ENCODE measurements around the gene LSAMP. TPM values are rescaled to one million over a fixed set of nuclear protein-coding genes. Genes with fewer than 3 reads are reported as not detected.
A peak's percentile ranks its signal among the peaks of the same experiment; 100 is the strongest.

LSAMP gene
- total and polyA plus RNA-seq, 2 of the 13 experiments (the other 11 are each of a cell fraction or from before 2014, with no cell fraction given), result not detected

DNA sequence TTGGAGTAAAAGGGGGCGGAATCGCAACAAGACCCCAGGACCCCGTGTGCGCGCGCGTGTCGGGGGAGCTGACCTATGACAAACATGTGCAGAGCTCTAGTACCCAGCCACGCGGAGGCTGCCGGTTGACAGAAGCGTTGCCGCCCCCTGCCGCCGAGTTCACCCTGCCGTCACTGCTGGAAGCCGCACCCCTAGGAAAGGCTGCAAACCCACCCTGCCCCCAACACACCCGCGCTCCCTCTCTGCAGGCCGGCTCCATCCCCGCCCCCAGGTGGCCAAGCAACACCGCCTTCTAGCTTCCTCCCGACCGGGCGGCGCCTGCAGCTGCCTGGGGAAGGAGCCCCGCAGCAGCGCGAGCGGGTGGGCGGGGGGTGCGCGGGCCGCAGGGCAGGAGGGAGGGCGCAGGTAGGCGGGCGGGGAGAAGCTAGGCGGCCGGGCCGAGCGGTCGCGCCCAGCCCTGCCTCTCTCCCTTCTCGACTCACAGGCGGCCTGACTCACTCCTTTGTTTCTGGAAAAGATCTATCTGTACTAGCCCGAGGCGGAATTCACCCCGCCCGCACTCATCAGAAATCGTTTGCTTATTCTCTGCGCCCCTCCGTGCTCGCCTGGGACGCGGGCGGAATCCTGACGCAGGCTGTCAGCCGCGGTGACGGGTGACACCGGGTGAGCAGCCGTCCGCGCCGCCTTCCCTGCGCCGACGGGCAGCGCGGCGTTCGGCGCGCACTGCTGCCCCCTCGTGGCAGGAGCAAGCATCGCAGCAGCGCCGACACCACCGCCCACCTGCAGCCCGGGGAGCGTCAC, 661.1 kb downstream of the LSAMP start (continued):
- TF ChIP-seq, protein P1, sequence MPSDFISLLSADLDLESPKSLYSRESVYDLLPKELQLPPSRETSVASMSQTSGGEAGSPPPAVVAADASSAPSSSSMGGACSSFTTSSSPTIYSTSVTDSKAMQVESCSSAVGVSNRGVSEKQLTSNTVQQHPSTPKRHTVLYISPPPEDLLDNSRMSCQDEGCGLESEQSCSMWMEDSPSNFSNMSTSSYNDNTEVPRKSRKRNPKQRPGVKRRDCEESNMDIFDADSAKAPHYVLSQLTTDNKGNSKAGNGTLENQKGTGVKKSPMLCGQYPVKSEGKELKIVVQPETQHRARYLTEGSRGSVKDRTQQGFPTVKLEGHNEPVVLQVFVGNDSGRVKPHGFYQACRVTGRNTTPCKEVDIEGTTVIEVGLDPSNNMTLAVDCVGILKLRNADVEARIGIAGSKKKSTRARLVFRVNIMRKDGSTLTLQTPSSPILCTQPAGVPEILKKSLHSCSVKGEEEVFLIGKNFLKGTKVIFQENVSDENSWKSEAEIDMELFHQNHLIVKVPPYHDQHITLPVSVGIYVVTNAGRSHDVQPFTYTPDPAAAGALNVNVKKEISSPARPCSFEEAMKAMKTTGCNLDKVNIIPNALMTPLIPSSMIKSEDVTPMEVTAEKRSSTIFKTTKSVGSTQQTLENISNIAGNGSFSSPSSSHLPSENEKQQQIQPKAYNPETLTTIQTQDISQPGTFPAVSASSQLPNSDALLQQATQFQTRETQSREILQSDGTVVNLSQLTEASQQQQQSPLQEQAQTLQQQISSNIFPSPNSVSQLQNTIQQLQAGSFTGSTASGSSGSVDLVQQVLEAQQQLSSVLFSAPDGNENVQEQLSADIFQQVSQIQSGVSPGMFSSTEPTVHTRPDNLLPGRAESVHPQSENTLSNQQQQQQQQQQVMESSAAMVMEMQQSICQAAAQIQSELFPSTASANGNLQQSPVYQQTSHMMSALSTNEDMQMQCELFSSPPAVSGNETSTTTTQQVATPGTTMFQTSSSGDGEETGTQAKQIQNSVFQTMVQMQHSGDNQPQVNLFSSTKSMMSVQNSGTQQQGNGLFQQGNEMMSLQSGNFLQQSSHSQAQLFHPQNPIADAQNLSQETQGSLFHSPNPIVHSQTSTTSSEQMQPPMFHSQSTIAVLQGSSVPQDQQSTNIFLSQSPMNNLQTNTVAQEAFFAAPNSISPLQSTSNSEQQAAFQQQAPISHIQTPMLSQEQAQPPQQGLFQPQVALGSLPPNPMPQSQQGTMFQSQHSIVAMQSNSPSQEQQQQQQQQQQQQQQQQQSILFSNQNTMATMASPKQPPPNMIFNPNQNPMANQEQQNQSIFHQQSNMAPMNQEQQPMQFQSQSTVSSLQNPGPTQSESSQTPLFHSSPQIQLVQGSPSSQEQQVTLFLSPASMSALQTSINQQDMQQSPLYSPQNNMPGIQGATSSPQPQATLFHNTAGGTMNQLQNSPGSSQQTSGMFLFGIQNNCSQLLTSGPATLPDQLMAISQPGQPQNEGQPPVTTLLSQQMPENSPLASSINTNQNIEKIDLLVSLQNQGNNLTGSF (CRISPR knock-in tag; IDR thresholded peaks at IDR 0.05), result no peak
- TF ChIP-seq SP140L (CRISPR knock-in tag; IDR thresholded peaks at IDR 0.05; ENCODE audit: borderline replicate concordance) (no peak), NFE2L1 (CRISPR knock-in tag; IDR thresholded peaks at IDR 0.05; ENCODE audit: borderline replicate concordance) (no peak), MEIS2 (CRISPR knock-in tag; IDR thresholded peaks at IDR 0.05) (peak; percentile 77; the same call in 1 of the 2 replicates), CREB1 (IDR thresholded peaks at IDR 0.05) (peak; percentile 70), CREB1 (CRISPR knock-in tag; IDR thresholded peaks at IDR 0.05) (no peak), PITX1 (CRISPR knock-in tag; IDR thresholded peaks at IDR 0.05) (no peak), ZNF207 (IDR thresholded peaks at IDR 0.05; ENCODE audit: borderline replicate concordance) (no peak), PTBP1 (IDR thresholded peaks at IDR 0.05; ENCODE audit: low read depth, low read length, poor library complexity, severe bottlenecking) (peak; percentile 30), ZSCAN30 (CRISPR knock-in tag; IDR thresholded peaks at IDR 0.05) (no peak), PHF8 (CRISPR knock-in tag; IDR thresholded peaks at IDR 0.05) (peak; percentile 40), CHD4 (IDR thresholded peaks at IDR 0.05; ENCODE audit: borderline replicate concordance, low read length) (no peak), CCDC6 (CRISPR knock-in tag; IDR thresholded peaks at IDR 0.05) (peak; percentile 67; the same call in 1 of the 2 replicates), ZNF33A (CRISPR knock-in tag; IDR thresholded peaks at IDR 0.05; ENCODE audit: borderline replicate concordance) (no peak)
- TF ChIP-seq, protein P2, sequence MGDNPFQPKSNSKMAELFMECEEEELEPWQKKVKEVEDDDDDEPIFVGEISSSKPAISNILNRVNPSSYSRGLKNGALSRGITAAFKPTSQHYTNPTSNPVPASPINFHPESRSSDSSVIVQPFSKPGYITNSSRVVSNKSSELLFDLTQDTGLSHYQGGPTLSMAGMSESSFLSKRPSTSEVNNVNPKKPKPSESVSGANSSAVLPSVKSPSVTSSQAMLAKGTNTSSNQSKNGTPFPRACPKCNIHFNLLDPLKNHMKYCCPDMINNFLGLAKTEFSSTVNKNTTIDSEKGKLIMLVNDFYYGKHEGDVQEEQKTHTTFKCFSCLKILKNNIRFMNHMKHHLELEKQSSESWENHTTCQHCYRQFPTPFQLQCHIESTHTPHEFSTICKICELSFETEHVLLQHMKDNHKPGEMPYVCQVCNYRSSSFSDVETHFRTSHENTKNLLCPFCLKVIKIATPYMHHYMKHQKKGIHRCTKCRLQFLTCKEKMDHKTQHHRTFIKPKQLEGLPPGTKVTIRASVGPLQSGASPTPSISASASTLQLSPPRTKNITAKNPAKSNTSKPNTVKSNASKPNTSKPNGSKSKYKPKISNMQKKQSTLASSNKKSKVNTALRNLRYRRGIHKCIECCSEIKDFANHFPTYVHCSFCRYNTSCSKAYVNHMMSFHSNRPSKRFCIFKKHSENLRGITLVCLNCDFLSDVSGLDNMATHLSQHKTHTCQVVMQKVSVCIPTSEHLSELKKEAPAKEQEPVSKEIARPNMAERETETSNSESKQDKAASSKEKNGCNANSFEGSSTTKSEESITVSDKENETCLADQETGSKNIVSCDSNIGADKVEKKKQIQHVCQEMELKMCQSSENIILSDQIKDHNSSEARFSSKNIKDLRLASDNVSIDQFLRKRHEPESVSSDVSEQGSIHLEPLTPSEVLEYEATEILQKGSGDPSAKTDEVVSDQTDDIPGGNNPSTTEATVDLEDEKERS (CRISPR knock-in tag; IDR thresholded peaks at IDR 0.05), result no peak
- TF ChIP-seq, protein P3, sequence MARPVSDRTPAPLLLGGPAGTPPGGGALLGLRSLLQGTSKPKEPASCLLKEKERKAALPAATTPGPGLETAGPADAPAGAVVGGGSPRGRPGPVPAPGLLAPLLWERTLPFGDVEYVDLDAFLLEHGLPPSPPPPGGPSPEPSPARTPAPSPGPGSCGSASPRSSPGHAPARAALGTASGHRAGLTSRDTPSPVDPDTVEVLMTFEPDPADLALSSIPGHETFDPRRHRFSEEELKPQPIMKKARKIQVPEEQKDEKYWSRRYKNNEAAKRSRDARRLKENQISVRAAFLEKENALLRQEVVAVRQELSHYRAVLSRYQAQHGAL (CRISPR knock-in tag; IDR thresholded peaks at IDR 0.05; ENCODE audit: not compliant biosample characterization), result no peak
- TF ChIP-seq, protein P4, sequence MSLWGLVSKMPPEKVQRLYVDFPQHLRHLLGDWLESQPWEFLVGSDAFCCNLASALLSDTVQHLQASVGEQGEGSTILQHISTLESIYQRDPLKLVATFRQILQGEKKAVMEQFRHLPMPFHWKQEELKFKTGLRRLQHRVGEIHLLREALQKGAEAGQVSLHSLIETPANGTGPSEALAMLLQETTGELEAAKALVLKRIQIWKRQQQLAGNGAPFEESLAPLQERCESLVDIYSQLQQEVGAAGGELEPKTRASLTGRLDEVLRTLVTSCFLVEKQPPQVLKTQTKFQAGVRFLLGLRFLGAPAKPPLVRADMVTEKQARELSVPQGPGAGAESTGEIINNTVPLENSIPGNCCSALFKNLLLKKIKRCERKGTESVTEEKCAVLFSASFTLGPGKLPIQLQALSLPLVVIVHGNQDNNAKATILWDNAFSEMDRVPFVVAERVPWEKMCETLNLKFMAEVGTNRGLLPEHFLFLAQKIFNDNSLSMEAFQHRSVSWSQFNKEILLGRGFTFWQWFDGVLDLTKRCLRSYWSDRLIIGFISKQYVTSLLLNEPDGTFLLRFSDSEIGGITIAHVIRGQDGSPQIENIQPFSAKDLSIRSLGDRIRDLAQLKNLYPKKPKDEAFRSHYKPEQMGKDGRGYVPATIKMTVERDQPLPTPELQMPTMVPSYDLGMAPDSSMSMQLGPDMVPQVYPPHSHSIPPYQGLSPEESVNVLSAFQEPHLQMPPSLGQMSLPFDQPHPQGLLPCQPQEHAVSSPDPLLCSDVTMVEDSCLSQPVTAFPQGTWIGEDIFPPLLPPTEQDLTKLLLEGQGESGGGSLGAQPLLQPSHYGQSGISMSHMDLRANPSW (CRISPR knock-in tag; IDR thresholded peaks at IDR 0.05; ENCODE audit: borderline replicate concordance), result peak; percentile 35; the same call in 1 of the 2 replicates

Data from HepG2 (cell line).